ENCODE results near the gene SLCO2A1.

Gene SLCO2A1

DNA sequence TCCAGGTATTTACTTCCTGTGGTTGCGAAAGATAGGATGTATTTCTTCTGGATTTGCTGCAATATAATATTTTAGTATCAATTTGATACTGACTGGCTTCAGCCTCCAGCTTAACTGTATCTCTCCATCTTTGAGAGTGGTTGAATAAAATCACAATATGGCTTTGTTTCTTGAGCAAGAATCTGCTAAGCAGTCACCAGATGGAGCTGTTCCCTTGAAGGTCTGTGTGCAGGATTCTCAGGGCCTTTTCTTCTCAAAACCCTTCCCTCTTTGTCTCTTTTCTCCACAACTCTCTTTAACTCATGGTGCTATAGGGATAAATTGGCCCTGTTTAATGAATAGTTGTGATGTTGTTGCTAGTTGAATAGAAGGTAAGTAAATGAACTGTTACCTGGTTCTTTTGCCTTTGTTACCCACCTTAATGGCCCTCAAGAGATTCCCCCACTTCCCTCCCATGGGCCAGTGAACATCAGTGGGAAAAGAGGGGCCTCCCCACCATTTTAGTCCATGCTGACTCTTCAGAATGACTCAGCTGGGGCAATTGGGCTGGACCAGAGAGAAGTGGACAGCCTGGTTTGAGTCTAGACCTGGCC lies 99.3 kb downstream of the SLCO2A1 start:
- DNase-seq = peak in 1 of 2 donors; percentile 5

DNA sequence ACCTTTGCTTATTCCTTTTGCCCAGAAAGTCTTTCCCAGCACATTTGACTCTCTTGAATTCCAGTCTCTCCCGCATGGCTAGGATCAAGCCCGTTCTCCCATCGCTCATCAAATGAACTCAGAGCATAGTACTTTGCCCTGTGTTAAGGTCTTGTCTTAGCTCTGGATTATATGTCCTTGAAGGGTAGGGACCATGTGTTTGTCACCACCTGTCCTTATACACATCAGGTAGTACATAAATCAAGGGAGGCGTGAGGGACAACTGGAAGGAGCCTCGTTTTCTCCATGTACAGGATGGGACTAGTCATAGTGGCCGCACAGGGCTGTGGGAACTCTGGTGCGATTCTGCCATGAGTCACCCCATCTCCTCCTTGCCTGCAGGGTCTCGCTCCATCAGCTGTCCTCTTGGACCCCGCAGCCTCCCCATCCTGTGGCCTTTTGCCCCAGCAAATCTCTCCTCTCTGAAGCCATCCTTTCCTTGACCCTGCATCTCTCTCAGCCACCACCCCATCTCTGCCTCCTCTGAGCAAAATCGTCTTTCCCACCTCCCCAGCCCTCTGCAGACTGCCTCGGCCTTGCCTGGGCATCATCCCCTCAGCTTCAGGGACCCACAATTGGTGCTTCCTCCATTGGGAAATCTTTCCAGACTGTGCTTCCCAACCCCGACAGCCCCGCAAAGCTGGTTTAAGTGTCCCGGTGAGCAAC lies 100.7 kb downstream of the SLCO2A1 start:
- DNase-seq = no peak

DNA sequence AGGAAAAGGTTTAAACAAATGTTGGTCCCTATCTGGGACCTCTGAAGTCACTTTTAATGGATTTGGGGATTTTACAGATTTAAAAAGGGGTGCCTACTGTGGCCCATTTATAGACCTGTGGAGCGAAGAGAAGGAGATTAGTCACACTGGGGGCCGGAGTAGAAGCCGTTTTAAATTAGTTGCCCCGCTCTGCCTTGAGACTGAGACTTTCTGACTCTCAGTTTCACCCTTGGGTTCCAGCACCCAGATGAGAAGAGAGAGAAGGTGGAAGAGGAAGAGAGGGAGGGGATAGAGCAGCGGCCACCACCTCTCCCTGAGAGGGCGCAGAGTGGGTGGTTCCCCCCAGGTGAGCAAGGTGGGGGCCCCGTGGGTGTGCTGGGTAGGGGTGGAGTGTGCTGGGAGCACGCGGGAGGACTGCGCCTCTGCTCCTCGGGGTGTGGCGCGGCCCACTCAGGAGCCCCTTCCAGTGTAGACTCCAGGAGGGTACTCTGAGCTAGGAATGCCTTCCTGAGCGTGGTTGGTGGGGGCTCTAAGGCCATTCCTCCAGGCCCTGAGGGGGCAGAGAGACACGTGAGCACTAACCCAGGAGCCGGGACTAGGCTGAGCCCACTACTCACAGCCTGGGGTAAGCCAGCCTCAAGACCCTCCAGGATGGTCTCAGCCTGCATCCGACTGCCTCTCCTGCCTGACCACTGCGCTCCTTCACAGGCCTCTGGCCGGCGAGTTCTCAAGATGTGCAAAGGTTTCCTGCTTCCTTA lies 101.4 kb downstream of the SLCO2A1 start:
- DNase-seq = no peak

DNA sequence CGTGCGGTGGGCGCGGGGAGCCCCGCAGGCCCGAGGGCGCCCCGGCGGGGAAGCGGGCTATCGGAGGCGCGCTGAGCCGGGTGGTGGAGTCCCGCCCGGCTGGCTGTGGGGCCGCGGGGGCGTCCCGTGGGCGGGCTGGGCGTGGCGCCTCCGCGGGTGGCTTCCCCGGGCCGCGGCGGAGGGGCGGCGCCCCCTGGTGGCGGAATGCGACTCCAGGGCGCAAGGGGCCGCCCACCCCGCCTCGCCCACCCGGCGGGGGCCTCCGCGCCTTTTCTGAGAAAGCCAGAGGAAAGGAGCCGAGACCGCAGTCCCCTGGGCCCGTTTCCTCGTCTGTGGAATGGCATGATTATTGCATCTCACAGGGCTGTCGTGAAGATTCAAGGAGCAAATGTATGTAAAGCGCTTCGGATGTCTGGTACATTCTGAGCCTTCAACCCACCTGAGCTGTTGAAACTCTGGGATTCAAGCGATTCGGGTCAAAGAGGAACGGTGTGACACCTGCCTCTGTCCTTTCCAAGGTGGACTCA lies 102.1 kb downstream of the SLCO2A1 start:
- DNase-seq = no peak

DNA sequence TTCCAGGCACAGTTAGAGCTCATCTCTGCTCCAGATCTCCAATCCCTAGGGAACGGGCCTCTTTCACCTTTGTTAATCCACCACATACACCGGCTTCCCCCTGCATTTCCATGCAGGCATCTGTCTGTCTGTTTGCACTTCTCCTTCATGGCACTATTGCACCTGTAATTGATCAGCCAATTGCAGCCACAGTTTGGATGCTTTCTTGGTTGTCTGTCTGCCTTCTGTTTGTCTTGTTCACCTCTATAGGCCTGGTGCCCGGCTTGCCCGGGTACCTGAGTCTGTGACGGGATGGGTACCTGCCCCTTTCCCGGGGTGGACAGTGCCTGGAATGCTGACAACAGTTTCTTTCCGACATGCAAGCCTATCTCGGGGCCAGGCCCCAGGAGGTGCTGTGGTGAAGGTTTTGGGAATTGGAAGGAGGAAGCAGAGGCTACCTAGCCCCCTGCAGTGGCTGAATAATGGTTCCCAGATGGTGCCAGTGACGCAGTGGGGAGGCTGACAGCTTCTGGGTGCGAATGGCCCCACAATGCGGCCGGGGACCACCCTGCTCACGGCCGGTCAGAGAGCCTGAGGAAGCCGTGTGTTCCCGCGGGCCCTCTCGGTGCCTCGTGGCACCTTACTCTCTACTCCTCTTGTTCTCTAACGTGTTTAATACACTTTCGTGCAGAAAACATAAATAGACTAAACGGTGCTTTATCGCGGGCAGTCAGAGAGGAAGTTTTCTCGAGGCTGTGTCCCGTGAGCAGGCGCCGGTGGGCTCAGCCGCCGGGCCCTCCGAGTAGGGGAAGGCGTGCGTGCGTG lies 102.8 kb downstream of the SLCO2A1 start:
- DNase-seq = no peak

DNA sequence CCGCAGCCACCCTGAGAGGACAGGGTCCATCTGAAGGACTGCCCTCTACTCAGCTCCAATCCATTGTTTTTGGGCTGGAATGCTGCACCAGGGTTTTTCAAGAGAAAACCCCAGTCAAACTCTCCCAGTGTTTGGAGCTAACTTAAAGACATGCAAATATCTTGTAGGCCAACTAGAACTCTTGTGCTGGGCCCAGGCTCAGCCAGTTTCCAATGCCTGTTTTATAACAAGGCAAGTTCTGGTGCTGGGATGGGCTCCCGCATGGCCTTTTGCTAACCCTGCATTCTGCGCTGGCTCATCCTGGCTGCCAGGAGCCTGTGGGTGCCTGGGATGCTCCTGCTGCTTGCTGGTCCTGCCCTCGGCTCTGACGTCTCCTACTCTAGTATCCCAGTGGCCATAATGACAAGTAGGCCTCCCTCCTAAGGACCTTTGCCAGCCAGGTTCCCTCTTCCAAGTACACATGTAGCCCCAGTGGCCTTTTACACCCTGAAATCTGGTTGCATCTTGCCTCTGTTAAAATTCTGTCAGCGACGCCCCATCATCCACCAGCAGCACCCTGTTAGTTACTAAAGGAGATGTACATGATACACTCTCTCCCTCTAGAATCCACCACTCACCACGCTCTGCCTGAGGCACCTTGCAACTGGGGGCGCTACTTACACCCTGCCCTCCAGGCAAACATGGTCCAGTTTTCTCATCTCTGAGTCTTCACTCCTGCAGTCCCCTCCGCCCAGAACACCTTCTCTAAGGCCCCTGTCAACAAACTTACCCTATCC lies 103.6 kb downstream of the SLCO2A1 start:
- no peak for DNase-seq

DNA sequence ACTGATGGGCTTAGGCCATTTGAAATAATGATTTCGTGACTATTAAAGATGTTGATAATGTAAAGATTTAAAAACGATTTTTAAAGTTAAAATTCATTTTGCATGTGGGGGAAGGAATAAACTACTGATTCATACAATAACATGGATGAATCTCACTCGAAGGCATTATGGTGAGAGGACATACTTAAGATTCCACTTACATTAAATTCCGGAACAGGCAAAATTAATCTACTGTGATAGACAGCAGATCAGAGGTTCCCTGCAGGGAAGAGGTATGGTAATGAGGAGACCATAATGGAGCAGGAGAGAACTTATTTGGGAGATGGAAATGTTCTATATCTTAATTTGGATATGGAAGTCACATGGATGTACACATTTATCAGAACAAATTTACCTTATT lies 105.7 kb downstream of the SLCO2A1 start:
- no peak for DNase-seq

DNA sequence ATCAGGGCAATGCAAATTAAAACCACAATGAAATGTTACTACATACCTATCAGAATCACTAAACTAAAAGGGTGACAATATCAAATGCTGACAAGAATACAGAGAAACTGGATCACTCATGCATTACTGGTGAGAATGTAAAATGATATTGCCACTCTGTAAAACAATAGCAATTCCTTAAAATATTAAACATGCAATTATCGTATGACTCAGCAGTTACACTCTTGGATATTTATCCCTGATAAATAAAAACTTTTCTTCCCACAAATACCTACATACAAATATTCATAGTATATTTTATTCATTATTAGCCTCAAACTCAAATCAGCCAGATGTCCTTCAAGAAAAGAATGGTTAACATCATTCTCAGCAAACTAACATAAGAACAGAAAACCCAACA lies 108.1 kb downstream of the SLCO2A1 start:
- DNase-seq = no peak

DNA sequence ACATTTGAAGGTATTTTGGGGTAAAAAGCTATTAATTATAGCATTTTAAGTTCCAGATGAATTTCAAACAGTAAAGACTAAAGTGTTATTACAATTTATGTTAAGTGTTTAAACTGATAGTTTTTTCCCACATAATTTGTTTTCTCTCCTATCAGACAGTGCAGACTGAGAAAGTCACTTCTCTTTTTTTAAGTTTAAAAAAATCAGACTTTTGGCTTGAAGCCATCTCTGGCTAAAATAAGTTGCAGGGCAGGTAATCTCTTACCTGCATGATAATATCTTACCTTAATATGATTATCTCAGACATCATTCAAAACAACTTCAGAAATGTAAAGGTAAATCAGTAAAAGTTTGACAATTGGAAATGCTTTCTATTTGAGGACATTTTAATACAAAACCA lies 112.6 kb downstream of the SLCO2A1 start:
- DNase-seq = no peak

DNA sequence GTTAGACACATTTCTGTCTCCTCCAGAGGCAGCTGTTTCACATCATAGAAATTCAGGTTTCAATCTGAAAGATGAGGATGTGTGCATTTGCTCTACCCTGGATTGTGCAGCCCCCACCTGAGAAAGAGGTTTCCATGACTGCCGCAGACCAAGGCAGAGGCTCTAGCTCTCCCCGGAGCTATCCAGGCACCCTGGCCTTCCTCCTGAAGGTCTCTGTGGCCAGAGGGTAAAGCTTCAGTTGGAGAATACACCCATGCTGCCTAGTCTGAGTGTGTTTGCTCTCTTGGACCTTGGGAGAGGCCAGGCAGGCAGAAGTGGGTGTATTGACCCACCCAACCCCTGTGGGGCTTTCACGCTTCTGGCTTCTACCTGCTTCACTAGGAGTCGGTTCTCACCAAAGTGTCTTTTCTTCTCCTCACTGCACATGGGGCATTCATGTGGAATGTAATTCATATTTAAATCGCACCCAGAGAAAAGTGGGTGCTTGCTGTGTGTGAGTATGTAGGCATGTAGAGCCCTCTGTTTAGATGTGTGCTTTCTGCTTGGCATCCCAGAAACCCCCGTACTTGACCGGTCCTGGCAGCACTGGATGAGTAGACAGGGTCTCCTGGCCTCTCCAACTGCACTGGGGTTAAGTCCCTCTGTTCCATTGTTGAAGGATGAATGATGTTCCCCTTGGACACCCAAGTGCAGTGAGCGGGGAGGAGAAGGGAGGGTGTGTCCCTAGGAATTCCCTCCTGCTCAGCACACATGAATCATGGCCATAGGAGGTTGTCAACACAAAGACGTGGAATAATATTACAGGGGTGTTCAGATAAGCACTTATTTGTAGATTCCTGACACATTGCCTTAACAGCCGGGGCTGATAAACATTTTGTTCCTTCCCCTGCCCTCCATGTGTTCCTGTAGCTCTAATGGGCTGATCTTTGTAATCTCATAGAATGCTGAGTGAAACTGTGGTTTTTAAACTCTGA lies 113.8 kb downstream of the SLCO2A1 start:
- no peak for DNase-seq

DNA sequence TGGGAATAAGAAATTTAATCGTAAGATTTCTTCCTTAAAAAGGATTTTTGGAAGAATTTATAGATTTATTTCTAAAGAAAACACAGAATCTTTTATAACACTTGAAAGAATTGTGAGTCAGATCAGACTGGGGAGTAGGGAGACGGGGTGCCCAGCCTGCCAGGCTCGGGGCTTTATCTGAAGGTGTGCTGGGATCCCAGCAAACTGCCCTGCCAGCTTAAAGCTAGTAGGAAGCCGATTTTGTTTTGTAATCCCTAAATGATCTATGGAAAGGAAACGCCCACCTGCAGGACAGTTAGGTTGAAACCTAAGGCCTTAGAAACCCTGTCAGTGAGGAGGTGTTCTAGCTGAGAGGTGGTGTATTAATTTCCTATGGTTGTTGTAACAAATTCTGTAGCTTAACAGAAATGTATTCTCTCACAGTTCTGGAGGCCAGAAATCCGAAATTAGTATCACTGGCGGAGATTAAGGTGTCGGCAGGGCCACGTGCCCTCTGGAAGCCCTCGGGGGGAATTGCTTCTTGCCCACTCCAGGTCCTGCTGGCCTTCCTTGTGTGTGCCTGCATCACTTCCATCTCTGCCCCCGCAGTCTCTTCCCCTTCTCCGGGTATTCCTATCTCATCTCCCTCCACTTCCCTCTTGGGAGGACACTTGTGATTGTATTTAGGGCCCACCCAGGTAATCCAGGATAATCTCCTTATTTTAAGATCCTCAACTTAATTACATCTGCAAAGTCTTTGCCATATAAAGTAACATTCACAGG lies 114.7 kb downstream of the SLCO2A1 start:
- no peak for DNase-seq

DNA sequence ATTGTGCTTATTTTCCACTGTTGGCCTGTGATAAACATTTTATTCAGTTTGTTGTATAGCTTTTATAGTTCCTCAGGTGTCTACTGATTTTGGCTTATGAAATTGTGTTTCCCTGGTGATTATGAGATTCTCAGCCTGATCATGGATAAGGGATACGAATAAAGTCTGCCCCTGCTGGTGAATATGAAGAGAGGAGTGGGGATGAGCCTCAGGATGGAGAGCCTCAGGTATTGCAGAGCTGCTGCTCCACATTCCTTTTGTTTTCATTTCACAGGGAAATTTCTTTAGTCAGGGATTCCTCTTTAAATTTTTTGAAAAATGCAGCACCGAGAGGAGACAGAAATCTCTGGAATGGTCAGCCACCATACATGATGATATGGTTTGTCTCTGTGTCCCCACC lies 119.3 kb downstream of the SLCO2A1 start:
- DNase-seq = no peak

DNA sequence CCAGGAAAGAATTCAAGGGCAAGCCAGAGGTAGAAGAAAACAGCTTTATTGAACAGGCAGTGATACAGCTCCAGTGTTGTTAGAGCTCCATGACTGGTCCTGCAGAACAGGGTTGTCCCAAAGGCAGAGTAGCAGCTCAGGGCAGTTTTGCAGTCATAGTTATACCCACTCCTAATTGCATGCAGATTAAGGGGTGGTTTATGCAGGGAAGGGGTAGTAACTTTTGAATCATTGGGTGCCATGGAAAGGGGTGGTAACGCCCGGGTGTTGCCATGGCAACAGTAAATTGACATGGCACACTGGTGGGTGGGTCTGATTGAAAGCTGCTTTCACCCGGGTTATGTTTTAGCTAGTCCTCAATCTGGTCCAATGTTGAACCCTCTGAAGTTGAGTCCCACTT lies 124.3 kb downstream of the SLCO2A1 start:
- no peak for DNase-seq

DNA sequence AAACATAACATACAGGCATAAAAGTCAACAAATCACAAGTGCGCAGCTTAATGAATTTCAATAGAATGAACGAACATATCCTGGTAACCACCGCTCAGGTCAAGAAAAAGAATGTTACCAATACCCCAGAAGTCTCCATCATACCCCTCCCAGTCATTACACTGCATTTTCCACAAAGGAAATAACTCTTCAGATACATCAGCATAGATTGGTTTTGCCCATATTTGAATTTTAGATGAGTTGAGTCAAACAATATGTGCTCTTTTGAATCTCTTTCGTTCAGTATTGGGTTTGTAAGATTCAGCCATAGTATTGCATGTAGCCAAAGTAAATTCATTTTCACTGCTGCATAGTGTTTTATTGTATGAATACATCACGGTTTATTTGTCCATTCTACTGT lies 127.9 kb downstream of the SLCO2A1 start:
- no peak for DNase-seq

DNA sequence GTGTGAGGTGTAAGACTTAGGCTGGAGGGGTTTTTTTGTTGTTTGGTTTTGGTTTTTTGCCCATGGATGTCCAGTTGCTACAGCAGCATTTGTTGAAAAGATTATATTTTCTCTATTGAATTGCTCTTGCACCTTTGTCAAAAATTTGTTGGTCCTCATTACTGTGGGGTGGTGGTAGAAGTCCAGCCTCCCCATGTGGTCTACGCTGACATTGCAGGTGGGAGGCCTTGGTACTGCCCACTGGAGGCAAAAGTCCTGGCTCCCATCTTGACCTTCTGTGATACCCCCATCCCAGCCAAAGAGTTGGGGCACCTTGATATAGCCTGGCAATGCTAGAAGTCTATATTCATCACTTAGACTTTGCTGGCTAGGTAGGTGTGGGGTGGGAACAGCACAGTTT lies 128.6 kb downstream of the SLCO2A1 start:
- no peak for DNase-seq

DNA sequence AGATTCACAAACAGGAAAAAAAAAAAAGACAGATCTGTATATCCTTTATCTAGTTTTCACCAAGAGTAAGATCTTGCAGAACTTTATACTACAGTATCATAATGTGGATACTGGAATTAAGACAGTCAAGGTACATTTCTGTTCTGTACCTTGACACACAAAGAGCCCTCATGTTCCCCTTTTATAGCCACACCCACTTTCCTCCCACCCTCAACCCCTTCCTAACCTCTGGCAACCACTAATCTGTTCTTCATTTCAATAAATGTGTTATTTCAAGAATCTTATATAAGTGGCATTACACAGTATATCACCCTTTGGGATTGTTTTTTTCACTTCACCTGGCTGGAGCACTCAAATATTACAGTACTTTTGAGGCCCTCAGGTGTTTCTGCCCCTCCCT lies 130.4 kb downstream of the SLCO2A1 start:
- DNase-seq = no peak

DNA sequence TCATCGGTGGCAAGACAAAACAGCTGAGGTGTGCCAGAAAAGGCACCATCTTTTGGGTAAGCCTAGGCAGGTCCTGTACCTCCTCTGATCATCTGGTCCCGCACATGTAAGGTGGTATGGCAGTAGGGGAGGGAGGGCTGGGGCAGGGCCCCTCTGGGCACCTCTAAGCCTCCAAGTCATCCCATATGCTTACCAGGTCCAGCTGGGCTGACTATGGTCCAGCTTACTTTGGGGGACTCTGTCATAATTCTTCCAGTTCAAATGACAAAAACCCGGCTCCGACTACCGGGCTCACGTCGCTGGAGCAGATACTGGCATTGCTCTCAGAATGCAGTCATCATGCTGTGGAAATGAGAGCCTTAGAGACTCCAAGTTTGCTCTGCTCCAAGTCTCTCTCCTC lies 132.2 kb downstream of the SLCO2A1 start:
- no peak for DNase-seq

DNA sequence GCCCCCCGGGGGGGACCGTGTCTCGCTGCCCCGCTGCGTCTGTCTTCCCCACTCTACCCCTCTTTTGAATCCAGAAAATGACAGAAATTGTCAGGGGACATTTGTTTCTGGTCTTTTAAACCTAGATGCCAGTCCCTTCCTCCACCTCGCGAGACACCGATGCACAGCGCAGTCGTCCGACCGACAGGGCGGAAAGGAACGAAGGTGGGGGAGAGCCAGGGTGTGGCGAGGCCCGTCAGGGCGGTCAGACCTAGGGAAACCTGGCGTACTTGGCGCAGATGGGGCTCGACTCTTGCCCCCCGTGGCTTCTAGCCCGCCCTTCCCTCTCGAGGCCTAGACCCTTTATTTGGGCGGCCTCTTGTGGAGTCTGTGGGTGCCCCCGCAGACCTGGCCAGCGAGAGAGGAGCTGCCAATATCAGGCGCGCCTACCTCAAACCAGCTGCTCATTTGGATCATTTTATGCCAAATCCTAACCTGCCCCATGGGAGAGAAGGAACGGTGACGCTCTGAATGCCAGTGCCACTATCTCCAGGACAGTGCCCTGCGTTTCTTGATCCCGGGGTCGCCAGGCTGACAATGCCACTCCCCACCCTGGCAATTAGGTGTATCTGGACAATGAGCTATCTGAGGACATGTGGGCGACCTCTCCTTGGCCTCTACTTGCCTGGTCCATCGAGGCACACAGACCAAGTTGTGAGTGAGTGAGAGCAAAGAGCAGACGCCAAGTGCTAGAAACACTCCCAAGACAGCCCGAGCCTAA lies 133.5 kb downstream of the SLCO2A1 start:
- DNase-seq = no peak

DNA sequence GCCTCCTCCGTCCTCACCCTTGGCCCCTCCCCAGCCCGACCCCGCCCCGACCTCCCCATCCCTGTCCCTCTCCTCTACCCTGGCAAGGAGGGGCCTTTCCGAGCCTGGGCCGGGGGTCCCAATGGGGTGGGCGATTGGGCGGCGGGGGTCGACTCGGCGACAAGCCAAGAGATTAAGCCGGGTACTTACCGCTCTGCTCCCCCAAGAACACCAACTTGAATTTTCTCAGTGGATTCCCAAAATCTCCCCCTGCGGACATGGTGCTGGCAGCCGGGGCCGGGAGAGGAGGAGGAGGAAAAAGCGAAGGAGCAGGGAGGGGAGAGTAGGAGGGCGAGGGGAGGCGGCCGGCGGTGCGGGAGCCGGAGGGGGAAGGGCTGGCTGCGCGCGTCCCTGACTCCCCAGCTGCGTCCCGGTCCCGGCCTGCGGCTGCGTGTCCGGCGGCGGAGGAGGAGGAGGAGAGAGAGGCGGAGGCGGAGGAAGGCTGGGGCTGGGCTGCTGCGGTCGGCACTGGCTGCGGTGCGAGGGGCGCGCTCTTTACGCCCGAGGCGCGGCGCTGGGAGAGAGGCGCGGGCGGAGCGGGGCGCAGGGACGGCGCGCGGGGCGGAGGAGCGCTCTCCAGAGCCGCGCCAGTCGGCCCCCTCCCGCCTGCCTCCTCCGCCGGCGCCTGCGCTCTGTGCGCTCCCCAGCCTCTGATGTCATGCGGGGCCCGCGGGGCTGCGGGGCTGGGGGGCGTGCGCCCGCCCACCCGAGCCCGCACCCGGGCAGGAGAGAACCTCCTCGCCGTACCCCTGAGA lies 134.3 kb downstream of the SLCO2A1 start, which contains the start of gene RAB6B:
TSS of gene RAB6B (minus strand) at position 675 of the 794 bp plus-strand sequence. CDS start at position 259, 416 bp downstream.
- no peak for DNase-seq

Data from bone marrow (tissue), 2 donors.